Peyer's patch (tissue), 4 donors: ENCODE data around the gene SH3RF1.

ENCODE experiments used
- CTCF ChIP-seq, 6 experiments: fragments of 450-650 bp in 4 of 6; fragments of 200-600 bp in 2 of 6; sonication (generic) in 1 of 6; IDR thresholded peaks; one replicate each; pipeline ENCODE4 v1.5.1; 2017 to 2019; ENCODE audit warnings: antibody characterized with exemption in 6 of 6, mild to moderate bottlenecking in 3 of 6, moderate library complexity in 1 of 6
- POLR2A ChIP-seq, 2 donors: fragments of 450-650 bp; IDR thresholded peaks; one replicate each; pipeline ENCODE4 v1.5.1; 2017; ENCODE audit warnings: antibody characterized with exemption in 2 of 2, mild to moderate bottlenecking in 2 of 2, moderate library complexity in 2 of 2

DNA sequence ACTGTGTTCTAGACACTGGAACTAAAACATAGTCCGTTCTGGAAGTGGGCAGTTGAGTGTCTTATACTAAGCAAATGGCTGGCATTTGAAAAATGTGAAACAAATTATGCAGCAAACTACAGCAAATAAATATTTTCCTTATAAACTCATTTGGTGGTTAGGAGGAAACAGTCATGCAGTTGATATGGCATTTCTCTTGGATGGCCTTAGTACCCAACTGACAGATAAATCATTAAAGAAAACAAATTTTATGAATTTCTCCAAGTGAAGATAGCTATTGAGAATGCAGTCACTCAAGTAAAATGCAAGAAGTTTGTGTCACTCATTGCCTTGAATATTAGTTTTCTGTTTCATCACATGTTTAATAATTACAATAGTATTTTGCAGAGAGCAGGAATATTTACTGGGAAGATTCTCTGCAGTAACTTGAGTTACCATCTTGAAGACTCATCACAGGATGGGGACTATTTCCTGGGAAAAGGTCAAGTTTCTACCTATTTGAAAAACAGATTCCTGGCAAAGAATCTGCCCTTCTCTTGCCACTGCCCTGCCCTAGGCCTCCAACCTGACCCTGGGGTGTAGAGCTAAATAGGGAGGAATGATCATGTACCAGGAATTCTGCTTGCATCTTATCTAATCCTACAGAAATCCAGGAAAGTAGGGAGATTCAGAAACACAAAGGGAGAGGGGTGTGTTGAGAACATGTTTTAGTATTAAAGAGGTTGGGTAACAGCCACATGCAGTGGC lies 105.9 kb downstream of the SH3RF1 start:
- TF ChIP-seq CTCF (IDR thresholded peaks at IDR 0.05) (no peak), POLR2A (IDR thresholded peaks at IDR 0.05) (no peak)
